IPS-18c (cell line): ENCODE data around the gene CASKIN1.
A peak's percentile ranks its signal among the peaks of the same experiment; 100 is the strongest.

ENCODE experiments used
- H3K4me3 ChIP-seq: 2 replicates; pipeline ENCODE4 v1.7.0; 2013; ENCODE audit warnings: low read depth, mild to moderate bottlenecking, low read length, moderate library complexity; ENCODE audit not compliant: insufficient read depth
- H3K9me3 ChIP-seq: one replicate; pipeline ENCODE4 v1.6.1; 2013; ENCODE audit warnings: mild to moderate bottlenecking, low read length, moderate library complexity; ENCODE audit not compliant: control insufficient read depth, insufficient read depth

The CASKIN1 gene

GRCh38 chr16:2156849-2157224 lies 39.6 kb downstream of the CASKIN1 start:
- H3K9me3 ChIP-seq, result peaks cover 4% of the 10 kb centered on the region
- H3K4me3 ChIP-seq, result peak overlapping the region; percentile 91

- H3K4me3 ChIP-seq, result peak overlapping the region; percentile 91
Observed at GRCh38 chr16:2155977-2156848, 40.2 kb downstream of the CASKIN1 start.

GRCh38 chr16:2155091-2155950 lies 41.1 kb downstream of the CASKIN1 start, which contains the start of gene TRAF7:
TRAF7 (plus strand) TSS chr16:2155782; CDS start chr16:2163921, 8,139 bp downstream.
- peaks cover 4% of the 10 kb centered on the region for H3K9me3 ChIP-seq
- peak within 1 kb of the TSS; percentile 100 for H3K4me3 ChIP-seq

More at GRCh38 chr16:2155977-2156848, 40.2 kb downstream of the CASKIN1 start:
- peaks cover 4% of the 10 kb centered on the region for H3K9me3 ChIP-seq

- Histone ChIP-seq H3K4me3 (peak overlapping the region; percentile 100), H3K9me3 (peaks cover 4% of the 10 kb centered on the region)
Observed at GRCh38 chr16:2154533-2155090, 41.8 kb downstream of the CASKIN1 start.

DNA sequence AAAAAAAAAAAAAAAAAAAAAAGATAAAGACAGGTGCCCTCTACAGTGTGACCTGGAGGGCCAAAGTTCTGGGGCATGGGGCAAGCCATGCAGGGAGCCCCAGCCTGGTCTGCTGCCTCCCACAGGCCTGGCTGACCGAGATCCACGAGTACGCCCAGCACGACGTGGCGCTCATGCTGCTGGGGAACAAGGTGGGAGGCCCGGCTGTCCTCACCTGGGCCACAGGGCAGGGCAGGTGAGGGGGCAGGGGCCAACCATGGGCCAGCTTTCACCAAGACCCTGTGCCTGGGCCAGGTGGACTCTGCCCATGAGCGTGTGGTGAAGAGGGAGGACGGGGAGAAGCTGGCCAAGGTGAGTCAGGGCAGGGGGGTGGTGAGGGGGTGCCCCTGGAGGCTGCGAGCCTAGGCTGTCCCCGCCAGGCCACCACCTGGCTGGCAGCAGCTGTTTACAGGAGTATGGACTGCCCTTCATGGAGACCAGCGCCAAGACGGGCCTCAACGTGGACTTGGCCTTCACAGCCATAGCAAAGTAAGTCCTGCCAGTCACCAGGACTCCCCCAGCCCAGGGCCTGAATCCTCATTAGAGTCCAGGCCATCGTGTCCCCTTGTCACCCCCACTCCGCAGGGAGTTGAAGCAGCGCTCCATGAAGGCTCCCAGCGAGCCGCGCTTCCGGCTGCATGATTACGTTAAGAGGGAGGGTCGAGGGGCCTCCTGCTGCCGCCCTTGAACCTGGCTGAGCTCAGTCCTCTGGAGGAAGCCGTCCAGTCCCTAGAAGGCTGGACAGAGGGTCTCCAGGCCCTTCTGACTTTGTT lies 43.5 kb downstream of the CASKIN1 start:
- Histone ChIP-seq H3K9me3 (peaks cover 4% of the 10 kb centered on the region), H3K4me3 (peak overlapping the region; percentile 100)

GRCh38 chr16:2151188-2152091 lies 45.0 kb downstream of the CASKIN1 start:
- peaks cover 4% of the 10 kb centered on the region for H3K9me3 ChIP-seq
- peak overlapping the region; percentile 11; the same call in 1 of the 2 replicates for H3K4me3 ChIP-seq

- H3K4me3 ChIP-seq, result peak overlapping the region; percentile 28
- peaks cover 4% of the 10 kb centered on the region for H3K9me3 ChIP-seq
Observed at GRCh38 chr16:2150418-2151187, 45.8 kb downstream of the CASKIN1 start.

- Histone ChIP-seq H3K9me3 (peaks cover 4% of the 10 kb centered on the region), H3K4me3 (peak overlapping the region; percentile 48)
Observed at GRCh38 chr16:2149630-2150417, 46.6 kb downstream of the CASKIN1 start.

- Histone ChIP-seq H3K4me3 (peak overlapping the region; percentile 48), H3K9me3 (peaks cover 1% of the 10 kb centered on the region)
Observed at GRCh38 chr16:2148714-2149629, 47.4 kb downstream of the CASKIN1 start.

DNA sequence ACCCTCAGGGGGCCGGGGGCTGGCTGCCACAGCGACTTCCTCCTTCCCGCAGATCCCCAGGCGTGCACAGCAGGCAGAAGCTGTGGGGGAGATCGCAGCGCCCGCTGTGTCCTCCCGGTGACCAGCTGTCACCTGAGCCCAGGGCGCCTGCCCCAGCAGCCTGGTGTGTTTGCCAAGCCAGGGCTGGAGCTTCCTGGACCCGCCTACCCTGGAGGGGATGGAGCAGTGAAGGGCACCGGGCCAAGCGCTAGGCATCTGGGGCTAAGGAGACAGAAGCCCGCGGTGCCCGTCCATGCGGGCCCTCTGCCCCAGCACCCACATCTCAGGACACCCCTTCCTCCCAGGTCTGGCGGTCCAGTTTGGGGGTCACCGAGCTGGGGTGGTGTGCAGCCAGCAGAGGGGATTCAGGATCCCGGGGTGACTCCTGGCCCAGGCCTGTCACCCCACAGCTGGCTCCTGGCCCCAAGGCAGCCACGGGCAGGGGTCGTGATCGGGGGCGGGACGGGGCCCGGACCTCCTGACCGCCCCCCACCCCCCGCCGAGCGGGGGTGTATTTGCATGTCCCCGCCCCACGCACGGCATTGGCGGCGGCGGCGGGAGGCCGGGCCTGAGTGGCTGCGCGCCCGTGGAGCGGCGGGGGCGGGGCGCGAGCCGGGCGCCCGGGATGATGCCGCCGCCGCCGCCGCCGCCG lies 48.3 kb downstream of the CASKIN1 start, which contains the start of gene RAB26:
RAB26 (plus strand) TSS at position 645 of the 691 bp plus-strand sequence. CDS start 159 bp downstream, outside the sequence.
- H3K9me3 ChIP-seq, result no peaks in the 10 kb centered on the region
- peak within 1 kb of the TSS; percentile 55 for H3K4me3 ChIP-seq

DNA sequence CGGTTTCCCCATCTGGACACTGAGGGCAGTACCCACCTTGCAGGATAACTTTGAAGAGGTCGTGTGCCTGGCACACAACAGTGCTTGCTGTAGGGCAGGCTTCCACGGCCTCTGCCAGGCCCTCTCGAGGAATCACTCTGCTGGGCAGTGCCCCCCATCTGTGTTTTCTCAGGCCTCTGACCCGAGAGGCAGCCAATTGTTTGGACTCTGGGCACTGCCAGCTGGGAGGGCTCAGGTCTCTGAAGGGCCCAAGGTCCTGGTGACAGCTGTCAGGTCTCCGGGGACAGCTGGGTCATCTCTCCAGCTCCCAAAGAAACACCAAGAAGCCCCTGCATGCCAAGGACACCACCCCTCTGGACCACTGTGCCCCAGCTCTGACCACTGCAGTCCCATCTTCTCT lies 49.0 kb downstream of the CASKIN1 start:
- H3K4me3 ChIP-seq, result no peak overlapping the region

DNA sequence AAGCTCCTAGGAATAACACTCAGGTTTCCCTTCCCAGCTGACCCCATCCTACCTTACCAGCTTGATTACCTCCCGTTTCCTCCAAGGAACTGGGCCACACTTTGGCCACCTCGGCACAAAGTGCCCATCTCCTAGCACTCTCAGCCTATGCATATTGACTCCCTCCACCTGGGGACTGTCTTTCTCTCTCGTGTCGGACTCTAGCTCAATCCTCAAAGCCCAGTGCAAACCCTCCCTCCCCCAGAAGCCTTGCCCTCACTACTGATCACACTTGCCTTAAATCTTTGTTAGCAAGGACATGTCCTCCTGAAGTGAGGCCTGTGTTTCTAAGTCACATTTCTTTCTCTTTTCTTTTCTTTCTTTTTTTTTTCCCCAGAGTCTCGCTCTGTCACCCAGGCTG lies 50.6 kb downstream of the CASKIN1 start:
- no peaks in the 10 kb centered on the region for H3K9me3 ChIP-seq
- H3K4me3 ChIP-seq, result no peak overlapping the region

More for the DNA sequence above, 49.0 kb downstream of the CASKIN1 start:
- no peaks in the 10 kb centered on the region for H3K9me3 ChIP-seq

- Histone ChIP-seq H3K4me3 (no peak overlapping the region), H3K9me3 (no peaks in the 10 kb centered on the region)
Observed at GRCh38 chr16:2143878-2144485, 52.4 kb downstream of the CASKIN1 start.
